ENCODE measurements around the gene TOE1. TPM values are rescaled to one million over a fixed set of nuclear protein-coding genes. Genes with fewer than 3 reads are reported as not detected.

The TOE1 gene
- total and polyA plus RNA-seq, 4 donors, result 6.9 to 10.6 (median 8.3) TPM

GRCh38 chr1:45331436-45332345 is 8.3 kb upstream of the TOE1 start:
- intact Hi-C loops (cut with DNase I), result no loop called here
- no peak overlapping the region for H3K27ac ChIP-seq (ENCODE audit: low read depth in 1 of 2, low read length in 2 of 2)
- H3K9me3 ChIP-seq (ENCODE audit: control insufficient read depth, low read length), result no peaks in the 10 kb centered on the region
- WGBS, 2 donors, result 96 to 97% methylated on average over 18 of the region's 18 CpGs
- H3K36me3 ChIP-seq (ENCODE audit: control insufficient read depth in 1 of 2, insufficient read depth in 2 of 2, low read length in 1 of 2), result peaks cover 0 to 9% of the 10 kb centered on the region in 2 donors
- H3K27me3 ChIP-seq (ENCODE audit: control insufficient read depth in 1 of 2, insufficient read depth in 2 of 2, low read length in 1 of 2), result no peaks in the 10 kb centered on the region
- DNase-seq (no peak), ATAC-seq (ENCODE audit: low FRiP score) (no peak)
- no peak overlapping the region for H3K4me3 ChIP-seq (ENCODE audit: low read length in 2 of 2)
- no peaks in the 10 kb centered on the region for H3K4me1 ChIP-seq (ENCODE audit: control insufficient read depth in 1 of 2, insufficient read depth in 2 of 2, low read length in 2 of 2)

- DNase-seq (no peak), ATAC-seq (ENCODE audit: low FRiP score) (no peak)
- intact Hi-C loops (cut with DNase I), result no loop called here
- Histone ChIP-seq H3K27ac (ENCODE audit: low read depth in 1 of 2, low read length in 2 of 2) (no peak overlapping the region), H3K27me3 (ENCODE audit: control insufficient read depth in 1 of 2, insufficient read depth in 2 of 2, low read length in 1 of 2) (no peaks in the 10 kb centered on the region), H3K4me3 (ENCODE audit: low read length in 2 of 2) (no peak overlapping the region), H3K36me3 (ENCODE audit: control insufficient read depth in 1 of 2, insufficient read depth in 2 of 2, low read length in 1 of 2) (peaks cover 0 to 9% of the 10 kb centered on the region in 2 donors), H3K9me3 (ENCODE audit: control insufficient read depth, low read length) (no peaks in the 10 kb centered on the region), H3K4me1 (ENCODE audit: control insufficient read depth in 1 of 2, insufficient read depth in 2 of 2, low read length in 2 of 2) (no peaks in the 10 kb centered on the region)
- WGBS, 2 donors, result 95 to 96% methylated on average over 10 of the region's 10 CpGs
Measured at GRCh38 chr1:45332346-45332720, 7.6 kb upstream of the TOE1 start.

- DNase-seq (peak in 1 of 2 donors; percentile 79), ATAC-seq (ENCODE audit: low FRiP score) (no peak)
- H3K27me3 ChIP-seq (ENCODE audit: control insufficient read depth in 1 of 2, insufficient read depth in 2 of 2, low read length in 1 of 2), result no peaks in the 10 kb centered on the region
- peaks cover 0 to 9% of the 10 kb centered on the region in 2 donors for H3K36me3 ChIP-seq (ENCODE audit: control insufficient read depth in 1 of 2, insufficient read depth in 2 of 2, low read length in 1 of 2)
- intact Hi-C loops (cut with DNase I), result no loop called here
- H3K4me1 ChIP-seq (ENCODE audit: control insufficient read depth in 1 of 2, insufficient read depth in 2 of 2, low read length in 2 of 2), result no peaks in the 10 kb centered on the region
- no peak overlapping the region for H3K27ac ChIP-seq (ENCODE audit: low read depth in 1 of 2, low read length in 2 of 2)
- no peaks in the 10 kb centered on the region for H3K9me3 ChIP-seq (ENCODE audit: control insufficient read depth, low read length)
- 67 to 69% methylated on average over 9 of the region's 9 CpGs for WGBS, 2 donors
- H3K4me3 ChIP-seq (ENCODE audit: low read length in 2 of 2), result no peak overlapping the region
Measured at GRCh38 chr1:45334308-45335245, 5.4 kb upstream of the TOE1 start.

GRCh38 chr1:45335855-45336324 is 4.1 kb upstream of the TOE1 start:
- intact Hi-C loops (cut with DNase I), result no loop called here
- no peak for ATAC-seq (ENCODE audit: low FRiP score)
- H3K9me3 ChIP-seq (ENCODE audit: control insufficient read depth, low read length), result no peaks in the 10 kb centered on the region

GRCh38 chr1:45337630-45338325 is 2.2 kb upstream of the TOE1 start:
- WGBS, 2 donors, result 95 to 96% methylated on average over 3 of the region's 3 CpGs
- no peaks in the 10 kb centered on the region for H3K9me3 ChIP-seq (ENCODE audit: control insufficient read depth, low read length)
- H3K27ac ChIP-seq (ENCODE audit: low read depth in 1 of 2, low read length in 2 of 2), result no peak overlapping the region
- H3K27me3 ChIP-seq (ENCODE audit: control insufficient read depth in 1 of 2, insufficient read depth in 2 of 2, low read length in 1 of 2), result no peaks in the 10 kb centered on the region
- intact Hi-C loops (cut with DNase I), result no loop called here
- ATAC-seq (ENCODE audit: low FRiP score) (no peak), DNase-seq (no peak)
- H3K4me3 ChIP-seq (ENCODE audit: low read length in 2 of 2), result no peak overlapping the region
- H3K4me1 ChIP-seq (ENCODE audit: control insufficient read depth in 1 of 2, insufficient read depth in 2 of 2, low read length in 2 of 2), result no peaks in the 10 kb centered on the region
- H3K36me3 ChIP-seq (ENCODE audit: control insufficient read depth in 1 of 2, insufficient read depth in 2 of 2, low read length in 1 of 2), result peaks cover 0 to 6% of the 10 kb centered on the region in 2 donors

More at GRCh38 chr1:45335855-45336324, 4.1 kb upstream of the TOE1 start:
- no peak overlapping the region for H3K4me3 ChIP-seq (ENCODE audit: low read length in 2 of 2)
- no peaks in the 10 kb centered on the region for H3K27me3 ChIP-seq (ENCODE audit: control insufficient read depth in 1 of 2, insufficient read depth in 2 of 2, low read length in 1 of 2)
- 85% methylated on average over 4 of the region's 4 CpGs for WGBS, 2 donors
- no peaks in the 10 kb centered on the region for H3K4me1 ChIP-seq (ENCODE audit: control insufficient read depth in 1 of 2, insufficient read depth in 2 of 2, low read length in 2 of 2)
- DNase-seq, result no peak
- peaks cover 0 to 9% of the 10 kb centered on the region in 2 donors for H3K36me3 ChIP-seq (ENCODE audit: control insufficient read depth in 1 of 2, insufficient read depth in 2 of 2, low read length in 1 of 2)
- H3K27ac ChIP-seq (ENCODE audit: low read depth in 1 of 2, low read length in 2 of 2), result no peak overlapping the region

- intact Hi-C loops (cut with DNase I), result no loop called here
- H3K9me3 ChIP-seq (ENCODE audit: control insufficient read depth, low read length), result no peaks in the 10 kb centered on the region
- H3K27ac ChIP-seq (ENCODE audit: low read depth in 1 of 2, low read length in 2 of 2), result peak overlapping the region; percentile 49 to 91
- DNase-seq, result no peak
- peaks cover 0 to 15% of the 10 kb centered on the region in 2 donors for H3K36me3 ChIP-seq (ENCODE audit: control insufficient read depth in 1 of 2, insufficient read depth in 2 of 2, low read length in 1 of 2)
- WGBS, 2 donors, result 29 to 32% methylated on average over 6 of the region's 6 CpGs
- H3K4me1 ChIP-seq (ENCODE audit: control insufficient read depth in 1 of 2, insufficient read depth in 2 of 2, low read length in 2 of 2), result no peaks in the 10 kb centered on the region
- peak overlapping the region; percentile 60 to 64 for H3K4me3 ChIP-seq (ENCODE audit: low read length in 2 of 2)
- no peak for ATAC-seq (ENCODE audit: low FRiP score)
- H3K27me3 ChIP-seq (ENCODE audit: control insufficient read depth in 1 of 2, insufficient read depth in 2 of 2, low read length in 1 of 2), result no peaks in the 10 kb centered on the region
Measured at GRCh38 chr1:45340816-45341466, 971 bp downstream of the TOE1 start.

GRCh38 chr1:45344499-45344898 is 4.5 kb downstream of the TOE1 start:
- intact Hi-C loops (cut with DNase I), result no loop called here
- Histone ChIP-seq H3K9me3 (ENCODE audit: control insufficient read depth, low read length) (no peaks in the 10 kb centered on the region), H3K4me1 (ENCODE audit: control insufficient read depth in 1 of 2, insufficient read depth in 2 of 2, low read length in 2 of 2) (peaks cover 0 to 4% of the 10 kb centered on the region in 2 donors), H3K36me3 (ENCODE audit: control insufficient read depth in 1 of 2, insufficient read depth in 2 of 2, low read length in 1 of 2) (peaks cover 0 to 15% of the 10 kb centered on the region in 2 donors), H3K4me3 (ENCODE audit: low read length in 2 of 2) (no peak overlapping the region), H3K27ac (ENCODE audit: low read depth in 1 of 2, low read length in 2 of 2) (no peak overlapping the region), H3K27me3 (ENCODE audit: control insufficient read depth in 1 of 2, insufficient read depth in 2 of 2, low read length in 1 of 2) (no peaks in the 10 kb centered on the region)
- DNase-seq (no peak), ATAC-seq (ENCODE audit: low FRiP score) (no peak)
- WGBS, 2 donors, result 97 to 98% methylated on average over 2 of the region's 2 CpGs

- H3K4me1 ChIP-seq (ENCODE audit: control insufficient read depth in 1 of 2, insufficient read depth in 2 of 2, low read length in 2 of 2), result peaks cover 0 to 4% of the 10 kb centered on the region in 2 donors
- H3K4me3 ChIP-seq (ENCODE audit: low read length in 2 of 2), result no peak overlapping the region
- no peaks in the 10 kb centered on the region for H3K27me3 ChIP-seq (ENCODE audit: control insufficient read depth in 1 of 2, insufficient read depth in 2 of 2, low read length in 1 of 2)
- H3K27ac ChIP-seq (ENCODE audit: low read depth in 1 of 2, low read length in 2 of 2), result no peak overlapping the region
- peaks cover 0 to 15% of the 10 kb centered on the region in 2 donors for H3K36me3 ChIP-seq (ENCODE audit: control insufficient read depth in 1 of 2, insufficient read depth in 2 of 2, low read length in 1 of 2)
- intact Hi-C loops (cut with DNase I), result no loop called here
- DNase-seq (no peak), ATAC-seq (ENCODE audit: low FRiP score) (no peak)
- 94% methylated on average over 13 of the region's 13 CpGs for WGBS, 2 donors
- H3K9me3 ChIP-seq (ENCODE audit: control insufficient read depth, low read length), result no peaks in the 10 kb centered on the region
Measured at GRCh38 chr1:45345014-45345413, 5.0 kb downstream of the TOE1 start.
